CD4-positive, alpha-beta T cell (primary cell): ENCODE results near the gene CYB5B. TPM values are rescaled to one million over a fixed set of nuclear protein-coding genes. Genes with fewer than 3 reads are reported as not detected.
"Not testable (repeated sequence)": the region's sequence is repeated elsewhere in the genome, so short reads cannot be mapped to it uniquely, and the experiment has no call there.

Experiments
- ATAC-seq: fragments of 200-7000 bp; cut with Tn5 transposase; one replicate; pipeline ENCODE4 v1.10.0; 2022; ENCODE audit warnings: mild to moderate bottlenecking; ENCODE audit not compliant: poor library complexity
- CTCF ChIA-PET: fragments of 350-600 bp; sonication (Branson Sonifier 250); formaldehyde crosslinking; loops from one replicate; lab custom pipeline; 2021; ENCODE audit warnings: antibody characterized with exemption, inconsistent platforms; lab: Charles Lee
- POLR2A ChIA-PET: fragments of 350-600 bp; sonication (Branson Sonifier 250); formaldehyde crosslinking; loops from one replicate; lab custom pipeline; 2021; ENCODE audit warnings: antibody characterized with exemption, inconsistent platforms; lab: Charles Lee
- DNase-seq, 14 experiments: peaks; one replicate each; pipeline ENCODE4 v3.0.0-alpha.2; 2013 to 2020; ENCODE audit warnings: mixed read lengths in 2 of 14
- H3K27ac ChIP-seq, 2 donors: one replicate each; pipeline versions ENCODE4 v1.5.1 to v1.7.0; 2013; ENCODE audit warnings: low read length in 2 of 2, low read depth in 1 of 2, mild to moderate bottlenecking in 1 of 2
- H3K27me3 ChIP-seq, 2 experiments: 1 replicate in 1 of 2; 2 replicates in 1 of 2; pipeline versions ENCODE4 v1.6.1 to v1.7.0; 2013; ENCODE audit warnings: low read length in 2 of 2, control low read depth in 1 of 2, mild to moderate bottlenecking in 1 of 2, moderate library complexity in 1 of 2; ENCODE audit not compliant: insufficient read depth in 2 of 2, control insufficient read depth in 1 of 2
- H3K36me3 ChIP-seq: one replicate; pipeline ENCODE4 v1.6.1; 2013; ENCODE audit warnings: low read length, control low read depth; ENCODE audit not compliant: insufficient read depth
- H3K4me1 ChIP-seq: one replicate; pipeline ENCODE4 v1.6.1; 2013; ENCODE audit warnings: low read length, control low read depth; ENCODE audit not compliant: insufficient read depth
- H3K4me3 ChIP-seq: one replicate; pipeline ENCODE4 v1.5.1; 2013; ENCODE audit warnings: mild to moderate bottlenecking, low read length, moderate library complexity
- H3K9me3 ChIP-seq, 2 experiments: 1 replicate in 1 of 2; 2 replicates in 1 of 2; pipeline versions ENCODE4 v1.6.1 to v1.7.0; 2013; ENCODE audit warnings: low read length in 2 of 2, mild to moderate bottlenecking in 2 of 2, control low read depth in 1 of 2, moderate library complexity in 1 of 2; ENCODE audit not compliant: control insufficient read depth in 1 of 2, insufficient read depth in 1 of 2
- H3K27ac Mint-ChIP-seq: one replicate; pipeline ENCODE4 v1.8.0; 2020; ENCODE audit warnings: mixed read lengths
- H3K27me3 Mint-ChIP-seq: one replicate; pipeline ENCODE4 v1.8.0; 2021; ENCODE audit warnings: mixed read lengths
- H3K36me3 Mint-ChIP-seq: one replicate; pipeline ENCODE4 v1.8.0; 2021; ENCODE audit warnings: low read depth, mixed read lengths
- H3K4me1 Mint-ChIP-seq: one replicate; pipeline ENCODE4 v1.8.0; 2021; ENCODE audit warnings: low read depth, mixed read lengths
- H3K4me3 Mint-ChIP-seq: one replicate; pipeline ENCODE4 v1.8.0; 2020; ENCODE audit warnings: mild to moderate bottlenecking, mixed read lengths
- H3K9me3 Mint-ChIP-seq: one replicate; pipeline ENCODE4 v1.8.0; 2020; ENCODE audit warnings: mixed read lengths
- intact Hi-C, 2 experiments: fragments of 100-400 bp; cut with DNase I in 1 of 2; cut with micrococcal nuclease in 1 of 2; formaldehyde crosslinking; loops; one replicate each; pipeline versions ENCODE4 v1.15.1 to v1.9.0; 2023 to 2025; cut with DNase I, micrococcal nuclease
- total RNA-seq, 174 experiments: library from RNA in 2 of 174; stranded (reverse) in 2 of 174; gene quantifications; one replicate each; pipeline ENCODE4 v1.2.3 and lab custom pipeline; 2021 to 2026
- TF ChIP-seq, protein P1 (sequence below): fragments of 200-600 bp; IDR thresholded peaks from one replicate; pipeline ENCODE4 v1.8.0; 2022; ENCODE audit warnings: antibody characterized with exemption, mild to moderate bottlenecking

CYB5B gene
- total RNA-seq, 2 experiments from 2014 or later: 16.0 to 18.3 TPM

DNA sequence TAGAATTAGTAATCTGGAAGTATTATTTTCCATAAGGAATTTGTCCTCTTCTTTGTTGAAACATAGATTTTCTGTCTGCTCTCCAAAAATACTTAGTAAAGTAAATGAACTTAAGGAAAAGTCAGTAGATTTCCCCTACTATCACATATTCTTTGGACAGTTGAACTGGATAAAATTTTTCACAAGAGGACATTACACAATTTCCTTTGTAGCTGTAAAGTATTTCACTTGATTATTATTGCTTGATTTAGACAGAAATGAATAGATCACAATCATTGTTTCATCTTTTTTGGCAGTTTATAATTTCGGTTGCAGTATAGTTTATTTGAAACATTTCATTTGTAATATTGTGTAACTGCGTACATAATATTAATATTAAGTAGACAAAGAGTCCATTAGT, 12.5 kb downstream of the CYB5B start:
- Mint-ChIP-seq H3K36me3 (peaks cover 68% of the 10 kb centered on the region), H3K27me3 (no peaks in the 10 kb centered on the region), H3K9me3 (no peaks in the 10 kb centered on the region), H3K27ac (peak overlapping the region; percentile 11), H3K4me1 (peaks cover 74% of the 10 kb centered on the region), H3K4me3 (no peak overlapping the region)
- H3K4me3 ChIP-seq: no peak overlapping the region
- ATAC-seq (no peak), DNase-seq (no peak)
- H3K27me3 ChIP-seq: no peaks in the 10 kb centered on the region
- peaks cover 27% of the 10 kb centered on the region for H3K36me3 ChIP-seq
- ChIA-PET POLR2A (no interaction called here), CTCF (no interaction called here)
- intact Hi-C loops: no loop called here
- no peak overlapping the region for H3K27ac ChIP-seq
- TF ChIP-seq, protein P1, sequence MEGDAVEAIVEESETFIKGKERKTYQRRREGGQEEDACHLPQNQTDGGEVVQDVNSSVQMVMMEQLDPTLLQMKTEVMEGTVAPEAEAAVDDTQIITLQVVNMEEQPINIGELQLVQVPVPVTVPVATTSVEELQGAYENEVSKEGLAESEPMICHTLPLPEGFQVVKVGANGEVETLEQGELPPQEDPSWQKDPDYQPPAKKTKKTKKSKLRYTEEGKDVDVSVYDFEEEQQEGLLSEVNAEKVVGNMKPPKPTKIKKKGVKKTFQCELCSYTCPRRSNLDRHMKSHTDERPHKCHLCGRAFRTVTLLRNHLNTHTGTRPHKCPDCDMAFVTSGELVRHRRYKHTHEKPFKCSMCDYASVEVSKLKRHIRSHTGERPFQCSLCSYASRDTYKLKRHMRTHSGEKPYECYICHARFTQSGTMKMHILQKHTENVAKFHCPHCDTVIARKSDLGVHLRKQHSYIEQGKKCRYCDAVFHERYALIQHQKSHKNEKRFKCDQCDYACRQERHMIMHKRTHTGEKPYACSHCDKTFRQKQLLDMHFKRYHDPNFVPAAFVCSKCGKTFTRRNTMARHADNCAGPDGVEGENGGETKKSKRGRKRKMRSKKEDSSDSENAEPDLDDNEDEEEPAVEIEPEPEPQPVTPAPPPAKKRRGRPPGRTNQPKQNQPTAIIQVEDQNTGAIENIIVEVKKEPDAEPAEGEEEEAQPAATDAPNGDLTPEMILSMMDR: no peak
- H3K4me1 ChIP-seq: peaks cover 13% of the 10 kb centered on the region
- no peaks in the 10 kb centered on the region for H3K9me3 ChIP-seq

DNA sequence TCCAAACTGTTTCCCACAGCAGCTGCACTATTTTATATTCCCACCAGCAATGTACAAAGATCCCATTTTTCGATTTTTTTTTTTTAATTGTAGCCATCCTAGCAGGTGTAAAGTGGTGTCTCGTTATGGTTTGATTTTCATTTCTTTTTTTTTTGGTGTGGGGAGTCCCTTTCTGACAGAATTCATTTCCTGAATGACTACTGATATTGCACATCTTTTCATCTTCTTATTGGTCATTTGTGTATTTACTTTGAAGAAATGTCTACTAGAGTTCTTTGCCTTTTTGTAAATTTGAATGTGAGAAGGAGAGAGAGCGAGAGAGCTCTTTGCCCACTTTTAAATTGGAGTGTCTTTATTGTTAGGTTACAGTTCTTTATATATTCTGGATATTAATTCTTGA, 14.0 kb downstream of the CYB5B start:
- ChIA-PET CTCF (interaction anchor here (1.3 kb wide), 1 partner anchor 18 kb away, joined by 3 read pairs; no protein-coding TSS in a partner anchor), POLR2A (no interaction called here)
- Mint-ChIP-seq H3K4me1 (peaks cover 70% of the 10 kb centered on the region), H3K4me3 (no peak overlapping the region), H3K27me3 (no peaks in the 10 kb centered on the region), H3K36me3 (peaks cover 52% of the 10 kb centered on the region), H3K27ac (peak overlapping the region; percentile 71), H3K9me3 (no peaks in the 10 kb centered on the region)
- DNase-seq (no peak), ATAC-seq (no peak)
- intact Hi-C loops: no loop called here
- Histone ChIP-seq H3K4me3 (no peak overlapping the region), H3K27me3 (no peaks in the 10 kb centered on the region), H3K27ac (no peak overlapping the region), H3K9me3 (no peaks in the 10 kb centered on the region), H3K36me3 (peaks cover 16% of the 10 kb centered on the region), H3K4me1 (peaks cover 20% of the 10 kb centered on the region)
- TF ChIP-seq, protein P1: no peak

DNA sequence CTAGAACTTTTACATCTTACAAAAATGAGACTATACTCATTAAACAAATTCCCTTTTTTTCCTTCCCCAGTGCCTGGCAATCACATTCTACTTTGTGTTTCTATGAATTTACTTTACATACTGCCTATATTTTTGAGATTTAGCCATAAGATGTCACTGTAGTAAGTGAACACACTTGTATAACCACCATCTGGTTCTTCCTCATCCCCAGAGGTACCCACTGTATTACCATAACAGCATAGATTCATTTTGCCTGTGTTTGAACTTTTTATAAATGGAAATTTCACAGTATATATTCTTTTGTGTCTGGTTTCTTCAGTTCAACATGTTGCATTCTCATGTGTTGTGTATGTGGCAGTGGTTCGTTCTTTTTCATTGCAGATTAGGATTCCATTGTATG, 15.8 kb downstream of the CYB5B start:
- intact Hi-C loops: no loop called here
- Histone ChIP-seq H3K27ac (peak overlapping the region in 1 of 2 donors; percentile 2), H3K27me3 (no peaks in the 10 kb centered on the region), H3K4me1 (peaks cover 27% of the 10 kb centered on the region), H3K4me3 (no peak overlapping the region), H3K36me3 (peaks cover 8% of the 10 kb centered on the region), H3K9me3 (no peaks in the 10 kb centered on the region)
- ChIA-PET CTCF (no interaction called here), POLR2A (no interaction called here)
- peaks cover 71% of the 10 kb centered on the region for H3K4me1 Mint-ChIP-seq
- ATAC-seq (no peak), DNase-seq (no peak)
- peaks cover 53% of the 10 kb centered on the region for H3K36me3 Mint-ChIP-seq
- H3K27ac Mint-ChIP-seq: peak overlapping the region; percentile 12
- TF ChIP-seq, protein P1: no peak
- H3K9me3 Mint-ChIP-seq: no peaks in the 10 kb centered on the region
- no peak overlapping the region for H3K4me3 Mint-ChIP-seq
- no peaks in the 10 kb centered on the region for H3K27me3 Mint-ChIP-seq

DNA sequence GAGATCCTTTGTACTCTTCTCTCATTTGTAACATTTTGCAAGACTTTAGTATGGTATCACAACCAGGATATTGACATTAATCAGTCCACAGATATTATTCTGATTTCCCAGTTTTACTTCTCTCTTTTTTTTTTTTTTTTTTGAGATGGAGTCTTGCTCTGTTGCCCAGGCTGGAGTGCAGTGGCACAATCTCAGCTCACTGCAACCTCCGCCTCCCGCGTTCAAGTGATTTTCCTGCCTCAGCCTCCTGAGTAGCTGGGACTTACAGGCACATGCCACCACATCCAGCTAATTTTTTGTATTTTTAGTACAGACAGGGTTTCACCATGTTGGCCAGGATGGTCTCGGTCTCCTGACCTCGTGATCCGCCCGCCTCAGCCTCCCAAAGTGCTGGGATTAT, 16.6 kb downstream of the CYB5B start:
- H3K4me1 Mint-ChIP-seq: peaks cover 66% of the 10 kb centered on the region

More for the DNA sequence above, 16.6 kb downstream of the CYB5B start:
- H3K27me3 ChIP-seq, ATAC-seq, H3K27ac ChIP-seq, H3K4me3 ChIP-seq, POLR2A ChIA-PET, H3K9me3 ChIP-seq, intact Hi-C loops, H3K27me3 Mint-ChIP-seq, H3K9me3 Mint-ChIP-seq, DNase-seq, CTCF ChIA-PET, H3K4me3 Mint-ChIP-seq, H3K36me3 ChIP-seq: not testable (repeated sequence)
- Mint-ChIP-seq H3K27ac (peak overlapping the region; percentile 12), H3K36me3 (peaks cover 47% of the 10 kb centered on the region)
- H3K4me1 ChIP-seq: peaks cover 27% of the 10 kb centered on the region
